ENCODE measurements around the gene IER5L. TPM values are rescaled to one million over a fixed set of nuclear protein-coding genes. Genes with fewer than 3 reads are reported as not detected.
"Not testable (repeated sequence)": the region's sequence is repeated elsewhere in the genome, so short reads cannot be mapped to it uniquely, and the experiment has no call there.

IER5L gene
- total RNA-seq, 6 experiments from 2014 or later: 2.7 to 19.8 (median 7.8) TPM

- no peak for DNase-seq
- no peak overlapping the region for H3K27ac ChIP-seq
- H3K36me3 ChIP-seq: no peaks in the 10 kb centered on the region
- H3K9me3 ChIP-seq: no peaks in the 10 kb centered on the region
- ATAC-seq: no peak
- H3K4me3 ChIP-seq: no peak overlapping the region
- WGBS (ENCODE audit: insufficient coverage, low coverage, low lambda C conversion rate, missing lambda C conversion rate): 81% methylated on average over 6 of the region's 10 CpGs
- no peaks in the 10 kb centered on the region for H3K4me1 ChIP-seq
- intact Hi-C loops (cut with DNase I): no loop called here
- H3K27me3 ChIP-seq: no peaks in the 10 kb centered on the region
- TF ChIP-seq POLR2A (IDR thresholded peaks at IDR 0.05): no peak
- no peak for TF ChIP-seq CTCF (IDR thresholded peaks at IDR 0.05)
These were observed 17.5 kb upstream of the IER5L start for GRCh38 chr9:129195606-129196005.

GRCh38 chr9:129194221-129194620, 16.2 kb upstream of the IER5L start:
- H3K27ac ChIP-seq: no peak overlapping the region
- no peaks in the 10 kb centered on the region for H3K36me3 ChIP-seq
- no peak for DNase-seq
- H3K4me3 ChIP-seq: no peak overlapping the region
- no peaks in the 10 kb centered on the region for H3K9me3 ChIP-seq
- intact Hi-C loops (cut with DNase I): no loop called here
- no peaks in the 10 kb centered on the region for H3K27me3 ChIP-seq
- TF ChIP-seq CTCF (IDR thresholded peaks at IDR 0.05): no peak
- TF ChIP-seq POLR2A (IDR thresholded peaks at IDR 0.05): no peak
- ATAC-seq: no peak
- 36% methylated on average over 1 of the region's 3 CpGs for WGBS (ENCODE audit: insufficient coverage, low coverage, low lambda C conversion rate, missing lambda C conversion rate)
- no peaks in the 10 kb centered on the region for H3K4me1 ChIP-seq

- Histone ChIP-seq H3K27me3 (no peaks in the 10 kb centered on the region), H3K4me1 (no peaks in the 10 kb centered on the region), H3K36me3 (no peaks in the 10 kb centered on the region), H3K27ac (no peak overlapping the region), H3K4me3 (no peak overlapping the region), H3K9me3 (no peaks in the 10 kb centered on the region)
- ATAC-seq (no peak), DNase-seq (no peak)
- no peak for TF ChIP-seq POLR2A (IDR thresholded peaks at IDR 0.05)
- no peak for TF ChIP-seq CTCF (IDR thresholded peaks at IDR 0.05)
- WGBS (ENCODE audit: insufficient coverage, low coverage, low lambda C conversion rate, missing lambda C conversion rate): 50% methylated on average over 1 of the region's 7 CpGs
- intact Hi-C loops (cut with DNase I): no loop called here
These were observed 15.6 kb upstream of the IER5L start for GRCh38 chr9:129193655-129194054.

DNA sequence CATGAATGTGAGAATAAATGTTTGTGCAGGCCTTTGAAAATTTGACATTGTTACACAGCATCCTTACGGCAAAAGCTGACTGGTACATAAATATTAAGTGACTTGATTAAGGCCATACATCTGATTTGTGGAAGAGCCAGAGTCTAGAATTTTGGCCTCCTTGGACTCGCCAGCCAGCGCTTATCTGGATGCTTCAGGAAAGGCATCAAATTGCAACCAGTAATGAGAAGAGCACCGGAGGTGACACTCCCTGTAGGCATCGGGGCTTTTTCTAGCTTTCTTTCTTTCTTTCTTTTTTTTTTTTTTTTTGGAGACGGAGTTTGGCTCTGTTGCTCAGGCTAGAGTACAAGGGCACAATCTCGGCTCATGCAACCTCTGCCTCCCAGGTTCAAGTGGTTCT, 13.2 kb upstream of the IER5L start:
- no peaks in the 10 kb centered on the region for H3K36me3 ChIP-seq
- intact Hi-C loops (cut with DNase I): no loop called here
- H3K4me1 ChIP-seq: no peaks in the 10 kb centered on the region
- WGBS (ENCODE audit: insufficient coverage, low coverage, low lambda C conversion rate, missing lambda C conversion rate): 90% methylated on average over 3 of the region's 7 CpGs
- no peak overlapping the region for H3K27ac ChIP-seq
- no peaks in the 10 kb centered on the region for H3K9me3 ChIP-seq
- ATAC-seq (no peak), DNase-seq (no peak)
- TF ChIP-seq POLR2A (IDR thresholded peaks at IDR 0.05) (no peak), CTCF (IDR thresholded peaks at IDR 0.05) (no peak)
- H3K27me3 ChIP-seq: no peaks in the 10 kb centered on the region
- H3K4me3 ChIP-seq: no peak overlapping the region

GRCh38 chr9:129189971-129190370, 11.9 kb upstream of the IER5L start:
- 83% methylated on average over 6 of the region's 8 CpGs for WGBS (ENCODE audit: insufficient coverage, low coverage, low lambda C conversion rate, missing lambda C conversion rate)
- not testable (repeated sequence) for DNase-seq

More at GRCh38 chr9:129189971-129190370, 11.9 kb upstream of the IER5L start:
- H3K27me3 ChIP-seq; H3K4me1 ChIP-seq; H3K27ac ChIP-seq; ATAC-seq; intact Hi-C loops (cut with DNase I); H3K36me3 ChIP-seq; H3K4me3 ChIP-seq; H3K9me3 ChIP-seq: not testable (repeated sequence)
